ENCODE data around the gene CDCA3. TPM values are rescaled to one million over a fixed set of nuclear protein-coding genes. Genes with fewer than 3 reads are reported as not detected.
"Not testable (repeated sequence)": the region's sequence is repeated elsewhere in the genome, so short reads cannot be mapped to it uniquely, and the experiment has no call there.

The CDCA3 gene
- total RNA-seq, 1 donor = 0.10 TPM

- Histone ChIP-seq H3K4me3 (ENCODE audit: low read length) (peak overlapping the region; percentile 78), H3K27me3 (ENCODE audit: insufficient read depth, low read length) (no peaks in the 10 kb centered on the region), H3K9me3 (ENCODE audit: low read depth, low read length) (no peaks in the 10 kb centered on the region), H3K4me1 (ENCODE audit: insufficient read depth, low read length) (peaks cover 37% of the 10 kb centered on the region)
Observed at GRCh38 chr12:6866163-6866919, 15.3 kb upstream of the CDCA3 start.

GRCh38 chr12:6865307-6865706, 14.2 kb upstream of the CDCA3 start:
- not testable (repeated sequence) for H3K9me3 ChIP-seq (ENCODE audit: low read depth, low read length); H3K27me3 ChIP-seq (ENCODE audit: insufficient read depth, low read length); H3K4me3 ChIP-seq (ENCODE audit: low read length)
- peaks cover 28% of the 10 kb centered on the region for H3K4me1 ChIP-seq (ENCODE audit: insufficient read depth, low read length)

GRCh38 chr12:6863586-6864321, 12.7 kb upstream of the CDCA3 start:
- H3K4me1 ChIP-seq (ENCODE audit: insufficient read depth, low read length) = peaks cover 16% of the 10 kb centered on the region
- H3K4me3 ChIP-seq (ENCODE audit: low read length) = no peak overlapping the region
- no peaks in the 10 kb centered on the region for H3K9me3 ChIP-seq (ENCODE audit: low read depth, low read length)
- no peaks in the 10 kb centered on the region for H3K27me3 ChIP-seq (ENCODE audit: insufficient read depth, low read length)

DNA sequence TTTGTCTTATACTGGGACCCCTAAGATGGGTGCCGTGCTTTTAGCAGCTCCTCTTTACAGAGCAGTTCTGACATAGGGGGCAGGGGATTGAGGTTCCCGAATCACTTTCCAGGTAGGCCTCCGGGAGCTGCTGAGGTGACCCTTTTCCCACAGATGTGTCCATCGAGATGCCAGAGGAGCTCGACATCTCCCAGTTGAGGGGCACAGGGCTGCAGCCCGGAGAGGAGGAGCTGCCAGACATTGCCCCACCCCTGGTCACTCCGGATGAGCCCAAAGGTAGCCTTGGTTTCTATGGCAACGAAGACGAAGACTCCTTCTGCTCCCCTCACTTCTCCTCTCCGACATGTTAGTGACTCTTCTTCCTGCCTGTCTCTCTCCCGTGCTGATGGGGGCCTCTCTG, 11.9 kb upstream of the CDCA3 start:
- Histone ChIP-seq H3K9me3 (ENCODE audit: low read depth, low read length) (no peaks in the 10 kb centered on the region), H3K4me3 (ENCODE audit: low read length) (no peak overlapping the region), H3K4me1 (ENCODE audit: insufficient read depth, low read length) (peaks cover 9% of the 10 kb centered on the region), H3K27me3 (ENCODE audit: insufficient read depth, low read length) (no peaks in the 10 kb centered on the region)

DNA sequence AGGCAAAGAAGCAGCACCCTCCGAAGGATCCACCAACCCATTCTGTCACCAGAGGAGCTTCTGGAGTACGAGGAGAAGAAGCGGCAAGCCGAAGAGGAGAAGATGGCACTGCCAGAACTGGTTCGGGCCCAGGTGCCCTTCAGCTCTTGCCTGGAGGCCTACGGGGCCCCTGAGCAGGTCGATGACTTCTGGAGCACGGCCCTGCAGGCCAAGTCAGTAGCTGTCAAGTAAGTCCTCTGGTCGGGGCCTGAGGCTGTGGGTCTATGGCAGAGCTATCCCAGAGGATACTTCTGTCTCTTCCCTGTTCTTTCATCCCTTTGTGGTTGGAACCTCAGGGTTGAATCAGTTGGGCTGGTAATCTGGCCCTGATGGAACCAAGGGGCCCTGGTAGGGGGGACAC, 10.3 kb upstream of the CDCA3 start:
- peaks cover 1% of the 10 kb centered on the region for H3K4me1 ChIP-seq (ENCODE audit: insufficient read depth, low read length)
- H3K4me3 ChIP-seq (ENCODE audit: low read length) = no peak overlapping the region
- H3K27me3 ChIP-seq (ENCODE audit: insufficient read depth, low read length) = no peaks in the 10 kb centered on the region
- H3K9me3 ChIP-seq (ENCODE audit: low read depth, low read length) = no peaks in the 10 kb centered on the region

DNA sequence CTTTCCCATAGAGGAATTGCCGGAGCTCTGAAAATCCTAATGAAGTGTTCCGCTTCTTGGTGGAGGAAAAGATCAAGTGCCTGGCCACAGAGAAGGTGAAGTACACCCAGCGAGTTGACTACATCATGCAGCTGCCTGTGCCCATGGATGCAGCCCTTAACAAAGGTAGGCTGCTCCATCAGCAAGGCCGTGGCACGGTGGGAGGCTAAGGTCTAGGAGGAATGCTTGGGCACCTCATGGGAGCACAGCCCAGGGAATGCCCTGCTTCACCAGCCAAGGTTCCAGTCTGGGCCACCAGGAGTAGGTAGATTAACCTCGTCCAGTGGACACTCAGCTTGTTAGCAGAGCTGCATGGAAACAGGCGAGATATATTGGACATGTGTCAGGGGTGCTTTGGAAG, 9.9 kb upstream of the CDCA3 start:
- H3K4me3 ChIP-seq (ENCODE audit: low read length) = no peak overlapping the region
- H3K27me3 ChIP-seq (ENCODE audit: insufficient read depth, low read length) = no peaks in the 10 kb centered on the region
- no peaks in the 10 kb centered on the region for H3K9me3 ChIP-seq (ENCODE audit: low read depth, low read length)
- H3K4me1 ChIP-seq (ENCODE audit: insufficient read depth, low read length) = no peaks in the 10 kb centered on the region

GRCh38 chr12:6860116-6860515, 9.0 kb upstream of the CDCA3 start:
- no peaks in the 10 kb centered on the region for H3K4me1 ChIP-seq (ENCODE audit: insufficient read depth, low read length)
- no peak overlapping the region for H3K4me3 ChIP-seq (ENCODE audit: low read length)
- no peaks in the 10 kb centered on the region for H3K27me3 ChIP-seq (ENCODE audit: insufficient read depth, low read length)
- H3K9me3 ChIP-seq (ENCODE audit: low read depth, low read length) = no peaks in the 10 kb centered on the region

- no peaks in the 10 kb centered on the region for H3K9me3 ChIP-seq (ENCODE audit: low read depth, low read length)
Observed at GRCh38 chr12:6858799-6859198, 7.7 kb upstream of the CDCA3 start.

GRCh38 chr12:6855322-6855721, 4.2 kb upstream of the CDCA3 start:
- H3K4me1 ChIP-seq (ENCODE audit: insufficient read depth, low read length) = peaks cover 27% of the 10 kb centered on the region
- H3K27me3 ChIP-seq (ENCODE audit: insufficient read depth, low read length) = no peaks in the 10 kb centered on the region
- H3K4me3 ChIP-seq (ENCODE audit: low read length) = no peak overlapping the region
- no peaks in the 10 kb centered on the region for H3K9me3 ChIP-seq (ENCODE audit: low read depth, low read length)

More at GRCh38 chr12:6858799-6859198, 7.7 kb upstream of the CDCA3 start:
- peaks cover 7% of the 10 kb centered on the region for H3K4me1 ChIP-seq (ENCODE audit: insufficient read depth, low read length)
- H3K27me3 ChIP-seq (ENCODE audit: insufficient read depth, low read length) = no peaks in the 10 kb centered on the region
- H3K4me3 ChIP-seq (ENCODE audit: low read length) = no peak overlapping the region

DNA sequence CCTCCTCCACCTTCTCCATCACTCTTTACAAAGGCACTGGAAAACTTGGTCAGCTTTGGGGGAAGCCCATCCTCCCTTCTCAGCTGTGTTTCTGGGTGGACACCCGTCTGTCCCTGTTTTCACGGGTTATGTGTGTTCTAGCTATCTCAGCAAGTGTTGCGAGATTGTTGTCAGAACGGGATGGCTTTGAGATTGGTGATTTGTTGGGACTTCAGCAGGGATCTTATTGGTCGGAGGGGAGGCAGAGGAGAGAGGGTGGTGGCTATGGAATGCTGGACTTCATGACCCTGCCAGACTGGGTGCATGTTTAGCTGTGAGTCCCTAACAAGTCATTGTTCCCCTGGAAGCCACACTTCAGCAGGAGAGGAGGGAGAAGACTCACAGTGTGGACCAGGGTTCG, 3.0 kb upstream of the CDCA3 start:
- H3K4me3 ChIP-seq (ENCODE audit: low read length) = no peak overlapping the region
- no peaks in the 10 kb centered on the region for H3K27me3 ChIP-seq (ENCODE audit: insufficient read depth, low read length)
- H3K9me3 ChIP-seq (ENCODE audit: low read depth, low read length) = no peaks in the 10 kb centered on the region
- H3K4me1 ChIP-seq (ENCODE audit: insufficient read depth, low read length) = peaks cover 39% of the 10 kb centered on the region

- Histone ChIP-seq H3K4me3 (ENCODE audit: low read length) (no peak overlapping the region), H3K9me3 (ENCODE audit: low read depth, low read length) (no peaks in the 10 kb centered on the region), H3K4me1 (ENCODE audit: insufficient read depth, low read length) (peaks cover 39% of the 10 kb centered on the region), H3K27me3 (ENCODE audit: insufficient read depth, low read length) (no peaks in the 10 kb centered on the region)
Observed at GRCh38 chr12:6853626-6854025, 2.5 kb upstream of the CDCA3 start.

- H3K27me3 ChIP-seq (ENCODE audit: insufficient read depth, low read length) = no peaks in the 10 kb centered on the region
- peaks cover 39% of the 10 kb centered on the region for H3K4me1 ChIP-seq (ENCODE audit: insufficient read depth, low read length)
- peak overlapping the region; percentile 74 for H3K4me3 ChIP-seq (ENCODE audit: low read length)
- H3K9me3 ChIP-seq (ENCODE audit: low read depth, low read length) = no peaks in the 10 kb centered on the region
Observed at GRCh38 chr12:6852651-6853354, 1.7 kb upstream of the CDCA3 start.

DNA sequence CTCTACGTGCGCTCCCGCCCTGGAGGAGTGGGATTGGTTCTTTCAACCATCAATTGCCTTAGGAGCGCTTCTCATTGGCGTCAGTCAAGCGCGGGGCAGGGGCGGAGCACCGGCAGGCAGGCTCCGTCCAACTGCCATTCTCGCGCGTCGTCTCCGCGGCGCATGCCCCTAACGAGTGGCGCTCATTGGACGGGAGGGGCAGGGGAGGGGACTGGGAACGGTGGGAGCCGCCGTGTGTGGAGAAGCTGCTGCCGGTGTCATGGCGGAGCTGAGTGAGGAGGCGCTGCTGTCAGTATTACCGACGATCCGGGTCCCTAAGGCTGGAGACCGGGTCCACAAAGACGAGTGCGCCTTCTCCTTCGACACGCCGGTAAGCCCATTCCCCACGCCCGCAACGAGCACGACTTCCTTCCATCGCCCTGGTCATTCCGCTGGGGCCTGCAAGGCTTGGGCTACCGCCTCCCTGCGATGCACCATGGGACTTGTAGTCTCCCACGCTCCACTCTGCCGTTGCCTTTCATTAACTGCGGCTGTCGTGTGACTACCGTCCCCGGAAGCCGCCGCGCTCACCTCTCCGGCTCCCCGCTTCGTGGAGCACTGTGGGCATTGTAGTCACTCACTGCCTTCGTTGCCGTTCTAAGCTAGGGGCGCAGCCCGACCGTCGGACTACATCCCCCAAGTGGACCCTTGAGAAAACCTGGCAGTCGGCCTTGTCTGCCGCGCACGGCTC, 1.0 kb upstream of the CDCA3 start, which contains the start of gene USP5:
USP5 (plus strand) TSS at position 230 of the 730 bp plus-strand sequence; CDS start at position 260, 30 bp downstream.
- Histone ChIP-seq H3K9me3 (ENCODE audit: low read depth, low read length) (no peaks in the 10 kb centered on the region), H3K4me3 (ENCODE audit: low read length) (peak within 1 kb of the TSS; percentile 74), H3K4me1 (ENCODE audit: insufficient read depth, low read length) (peaks cover 39% of the 10 kb centered on the region), H3K27me3 (ENCODE audit: insufficient read depth, low read length) (no peaks in the 10 kb centered on the region)

- Histone ChIP-seq H3K27me3 (ENCODE audit: insufficient read depth, low read length) (no peaks in the 10 kb centered on the region), H3K9me3 (ENCODE audit: low read depth, low read length) (no peaks in the 10 kb centered on the region), H3K4me1 (ENCODE audit: insufficient read depth, low read length) (peaks cover 39% of the 10 kb centered on the region), H3K4me3 (ENCODE audit: low read length) (no peak overlapping the region)
Observed at GRCh38 chr12:6850796-6851152, 312 bp downstream of the CDCA3 start.
